ENCODE data around the gene SLC34A3. TPM values are rescaled to one million over a fixed set of nuclear protein-coding genes. Genes with fewer than 3 reads are reported as not detected.

SLC34A3 gene
- total RNA-seq (2021; fragmentation: NEBNext Ultra II Directional; extraction: Animal tissue kit (Norgen Biotek cat#: 25700)) (not detected in 2 replicates), polyA plus RNA-seq (2011; rRNA removed) (0.06 and 0.08 TPM in 2 replicates), polyA minus RNA-seq (2011; rRNA and poly(A)+ RNA removed) (not detected in 2 replicates)
- polyA plus RNA-seq (2011; cell fraction: cytosol; rRNA removed) = 0.09 TPM
- 0.33 TPM for polyA plus RNA-seq (2011; cell fraction: nucleus; rRNA removed)
- 0.13 to 0.22 TPM (median 0.19 TPM) in 3 of 4 replicates, not detected in the other for polyA plus RNA-seq (2012, experiment 1 of 2)
- not detected for polyA plus RNA-seq (2012, experiment 2 of 2)
- polyA plus RNA-seq (2013, experiment 1 of 2) = 0.04 TPM
- 0.07 TPM for polyA plus RNA-seq (2013, experiment 2 of 2)
- polyA minus RNA-seq (2011; cell fraction: cytosol; rRNA and poly(A)+ RNA removed) = not detected
- not detected for polyA minus RNA-seq (2011; cell fraction: nucleus; rRNA and poly(A)+ RNA removed)
- long read RNA-seq, experiment 1 = 0 reads
- long read RNA-seq, experiment 2 = 0 reads

- no peak within 1 kb of the TSS for H4K91ac ChIP-seq (replicated peaks; ENCODE audit: insufficient read length, low read length)
- H3K4ac ChIP-seq (replicated peaks; ENCODE audit: insufficient read length, low read depth, low read length) = no peak within 1 kb of the TSS
- no peaks in the 10 kb centered on the region for H3K79me1 ChIP-seq (ENCODE audit: low read depth, low read length)
- H3K36me3 ChIP-seq (ENCODE audit: control insufficient read depth in 2 of 4, insufficient read depth in 4 of 4, low read length in 3 of 4) = no peaks in the 10 kb centered on the region
- FAIRE-seq (no peak), DNase-seq (ENCODE audit: low read depth in 1 of 2, low spot score in 2 of 2) (no peak)
- CTCF ChIA-PET (ENCODE audit: partially characterized antibody) = interaction anchor here (0.8 to 20.2 kb wide), 5 partner anchors 11 to 201 kb away, joined by 3 to 204 read pairs (median 5); partner anchors contain the start of genes ANAPC2 and SSNA1
- H3K4me2 ChIP-seq (ENCODE audit: insufficient read depth in 1 of 2, low read depth in 2 of 2, low read length in 2 of 2) = no peak within 1 kb of the TSS
- no peak within 1 kb of the TSS for H3K14ac ChIP-seq (ENCODE audit: insufficient read length)
- peak within 1 kb of the TSS; percentile 71 for H4K8ac ChIP-seq (ENCODE audit: extremely low read depth, insufficient read depth, low read length)
- POLR2A ChIA-PET (ENCODE audit: partially characterized antibody) = interaction anchor here (0.7 to 69.9 kb wide), 4 partner anchors 17 to 30 kb away, joined by 3 to 1462 read pairs (median 6); partner anchors contain the start of genes NELFB, STPG3, TOR4A and TPRN
- H2BK12ac ChIP-seq (ENCODE audit: low read depth, low read length) = no peak within 1 kb of the TSS
- no peak within 1 kb of the TSS for H3K18ac ChIP-seq (ENCODE audit: extremely low read depth, low read length)
- H3K4me3 ChIP-seq (ENCODE audit: extremely low read depth in 1 of 4, insufficient read depth in 2 of 4, low read depth in 3 of 4, low read length in 4 of 4) = no peak within 1 kb of the TSS
- H3K27ac ChIP-seq (ENCODE audit: low read depth, low read length) = no peak within 1 kb of the TSS
- H3K23ac ChIP-seq (ENCODE audit: insufficient read length) = no peak within 1 kb of the TSS
- no peak within 1 kb of the TSS for H2AK5ac ChIP-seq (ENCODE audit: low read depth, low read length)
- H4K20me1 ChIP-seq (replicated peaks in 1 of 2; ENCODE audit: control insufficient read depth in 1 of 2, insufficient read depth in 2 of 2, low read length in 2 of 2) = peaks cover 0 to 1% of the 10 kb centered on the region in 2 experiments
- no peaks in the 10 kb centered on the region for H3K23me2 ChIP-seq (ENCODE audit: low read depth, low read length)
- no peak within 1 kb of the TSS for H2BK15ac ChIP-seq (ENCODE audit: low read length)
- no peak within 1 kb of the TSS for H2AFZ ChIP-seq (ENCODE audit: low read length)
- peaks cover 0 to 13% (median 2%) of the 10 kb centered on the region in 4 experiments; a peak in 5 of 7 replicates for H3K4me1 ChIP-seq (replicated peaks in 1 of 4; ENCODE audit: control insufficient read depth in 3 of 4, insufficient read depth in 4 of 4, low read length in 3 of 4)
- no peaks in the 10 kb centered on the region for H3K9me3 ChIP-seq (ENCODE audit: insufficient read depth in 2 of 2, low read depth in 1 of 2, low read length in 1 of 2)
- H3K9ac ChIP-seq (replicated peaks in 1 of 4; ENCODE audit: extremely low read depth in 1 of 4, low read depth in 3 of 4, low read length in 3 of 4) = no peak within 1 kb of the TSS
- WGBS, 2 experiments (ENCODE audit: extremely low coverage in 1 of 2, insufficient coverage in 1 of 2, insufficient read length in 1 of 2, insufficient replicate concordance in 2 of 2, low coverage in 1 of 2, low lambda C conversion rate in 2 of 2, missing lambda C conversion rate in 1 of 2) = 89% methylated on average over 3 of the region's 14 CpGs; no CpG with 5 or more reads in 1 of the 2 experiments
- H3K56ac ChIP-seq (replicated peaks; ENCODE audit: insufficient read length, low read depth, low read length) = no peak within 1 kb of the TSS
- H2BK20ac ChIP-seq (ENCODE audit: low read length) = no peak within 1 kb of the TSS
- H2BK120ac ChIP-seq (replicated peaks; ENCODE audit: low read depth, low read length) = no peak within 1 kb of the TSS
- H2BK5ac ChIP-seq (ENCODE audit: low read depth, low read length) = no peak within 1 kb of the TSS
- no peak within 1 kb of the TSS for H4K5ac ChIP-seq (ENCODE audit: insufficient read length, low read depth, low read length)
- H3K27me3 ChIP-seq (replicated peaks in 1 of 4; ENCODE audit: control insufficient read depth in 3 of 4, extremely low read depth in 1 of 4, insufficient read depth in 3 of 4, low read length in 3 of 4) = no peaks in the 10 kb centered on the region; a peak in 1 of 7 replicates
- no peaks in the 10 kb centered on the region for H3K79me2 ChIP-seq (ENCODE audit: control insufficient read depth in 1 of 2, insufficient read depth in 2 of 2, low read length in 2 of 2)
- no peak for TF ChIP-seq EP300 (IDR thresholded peaks at IDR 0.05; ENCODE audit: borderline replicate concordance in 1 of 2, low read depth in 2 of 2, low read length in 2 of 2)
- TF ChIP-seq SAP30 (IDR thresholded peaks at IDR 0.05; ENCODE audit: insufficient read depth, insufficient replicate concordance, low read length) = no peak
- no peak for TF ChIP-seq HDAC2 (IDR thresholded peaks at IDR 0.05; ENCODE audit: borderline replicate concordance in 1 of 2, low read depth in 2 of 2, low read length in 2 of 2)
- no peak for TF ChIP-seq TCF12 (IDR thresholded peaks at IDR 0.05; ENCODE audit: low read depth, low read length)
- no peak for TF ChIP-seq POU5F1 (IDR thresholded peaks at IDR 0.05; ENCODE audit: low read depth, low read length)
- TF ChIP-seq POLR2AphosphoS5 (IDR thresholded peaks at IDR 0.05; ENCODE audit: low read depth, low read length) = no peak
- TF ChIP-seq CTCF (IDR thresholded peaks at IDR 0.05; ENCODE audit: control extremely low read depth in 1 of 3, insufficient read depth in 1 of 3, low read depth in 1 of 3, low read length in 3 of 3) = no peak
Observed at GRCh38 chr9:137230705-137231371, at the start of gene SLC34A3. TSS of gene SLC34A3 (plus strand) at chr9:137230901. CDS start at chr9:137231703, 802 bp downstream.

Measured in H1 (cell line).